ENCODE results near the gene DLG5. TPM values are rescaled to one million over a fixed set of nuclear protein-coding genes. Genes with fewer than 3 reads are reported as not detected.

The DLG5 gene
- total and polyA plus RNA-seq, 2 donors (not counting 1 experiment from before 2014, with no cell fraction given) = 0.51 to 0.54 TPM

- no peaks in the 10 kb centered on the region for H3K4me1 ChIP-seq (ENCODE audit: control insufficient read depth in 2 of 2, insufficient read depth in 2 of 2, low read length in 2 of 2)
- Mint-ChIP-seq H3K27me3 (no peaks in the 10 kb centered on the region), H3K4me1 (no peaks in the 10 kb centered on the region), H3K9me3 (ENCODE audit: insufficient read depth) (no peaks in the 10 kb centered on the region), H3K4me3 (no peak overlapping the region), H3K27ac (no peak overlapping the region)
- intact Hi-C loops (cut with micrococcal nuclease) = no loop called here
- H3K27ac ChIP-seq (ENCODE audit: low read length in 2 of 2) = no peak overlapping the region
- no peaks in the 10 kb centered on the region for H3K79me2 ChIP-seq (ENCODE audit: control insufficient read depth, insufficient read depth, low read length)
- DNase-seq (no peak), ATAC-seq (ENCODE audit: low read depth) (no peak)
- WGBS (ENCODE audit: insufficient coverage) = 93% methylated on average over 8 of the region's 8 CpGs
- no peaks in the 10 kb centered on the region for H3K9me3 ChIP-seq (ENCODE audit: control extremely low read depth in 1 of 3, control insufficient read depth in 2 of 3, insufficient read depth in 1 of 3, low read length in 2 of 3)
- no peak overlapping the region for H2AFZ ChIP-seq (ENCODE audit: insufficient read depth, low read depth, low read length, poor library complexity, severe bottlenecking)
- H3K36me3 ChIP-seq (replicated peaks in 1 of 2; ENCODE audit: control extremely low read depth in 1 of 2, control insufficient read depth in 1 of 2, extremely low read depth in 1 of 2, insufficient read depth in 2 of 2, low read length in 1 of 2) = no peaks in the 10 kb centered on the region
- H3K9ac ChIP-seq (ENCODE audit: low read length) = no peak overlapping the region
- TF ChIP-seq CTCF (IDR thresholded peaks at IDR 0.05) (no peak), EZH2 (IDR thresholded peaks at IDR 0.05; ENCODE audit: borderline replicate concordance, insufficient read depth, low read depth, low read length, poor library complexity, severe bottlenecking) (no peak)
- no peaks in the 10 kb centered on the region for H4K20me1 ChIP-seq (ENCODE audit: control insufficient read depth, insufficient read depth, low read length, poor library complexity, severe bottlenecking)
- POLR2A ChIA-PET = no interaction called here
- no peak overlapping the region for H3K4me2 ChIP-seq (replicated peaks; ENCODE audit: low read depth, low read length, poor library complexity, severe bottlenecking)
- no peaks in the 10 kb centered on the region for H3K27me3 ChIP-seq (replicated peaks in 1 of 4; ENCODE audit: control extremely low read depth in 1 of 4, control insufficient read depth in 3 of 4, insufficient read depth in 4 of 4, low read length in 3 of 4)
- CTCF ChIA-PET = no interaction called here
- H3K4me3 ChIP-seq (ENCODE audit: control extremely low read depth in 1 of 5, extremely low read depth in 1 of 5, insufficient read depth in 1 of 5, low read depth in 2 of 5, low read length in 4 of 5) = no peak overlapping the region
Observed at GRCh38 chr10:77809336-77809735, 117.2 kb downstream of the DLG5 start.

DNA sequence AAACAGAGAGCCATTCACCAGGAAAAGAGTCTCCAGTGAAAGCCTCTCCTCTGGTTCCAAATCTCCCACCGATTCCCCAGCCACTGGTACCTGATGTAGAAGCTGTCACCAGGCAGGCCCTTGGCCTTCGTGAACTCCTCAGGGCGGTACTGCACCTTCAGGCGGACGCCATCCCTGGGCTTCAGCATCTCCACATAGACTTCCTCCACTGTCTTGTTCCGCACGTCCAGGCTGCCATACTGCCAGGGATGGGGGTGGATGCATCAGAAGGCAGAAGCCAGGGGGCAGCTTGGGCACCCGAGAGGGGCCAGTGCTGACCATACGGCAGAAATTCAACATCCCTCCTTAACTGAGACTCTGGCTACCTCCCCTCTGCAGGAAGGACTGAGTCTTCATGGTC, 118.8 kb downstream of the DLG5 start:
- DNase-seq (no peak), ATAC-seq (ENCODE audit: low read depth) (no peak)
- intact Hi-C loops (cut with micrococcal nuclease) = no loop called here
- H3K27me3 Mint-ChIP-seq = no peaks in the 10 kb centered on the region
- Histone ChIP-seq H3K4me2 (replicated peaks; ENCODE audit: low read depth, low read length, poor library complexity, severe bottlenecking) (no peak overlapping the region), H3K4me1 (ENCODE audit: control insufficient read depth in 2 of 2, insufficient read depth in 2 of 2, low read length in 2 of 2) (no peaks in the 10 kb centered on the region), H3K9me3 (ENCODE audit: control extremely low read depth in 1 of 3, control insufficient read depth in 2 of 3, insufficient read depth in 1 of 3, low read length in 2 of 3) (no peaks in the 10 kb centered on the region), H3K36me3 (replicated peaks in 1 of 2; ENCODE audit: control extremely low read depth in 1 of 2, control insufficient read depth in 1 of 2, extremely low read depth in 1 of 2, insufficient read depth in 2 of 2, low read length in 1 of 2) (no peaks in the 10 kb centered on the region), H3K79me2 (ENCODE audit: control insufficient read depth, insufficient read depth, low read length) (no peaks in the 10 kb centered on the region), H3K4me3 (ENCODE audit: control extremely low read depth in 1 of 5, extremely low read depth in 1 of 5, insufficient read depth in 1 of 5, low read depth in 2 of 5, low read length in 4 of 5) (no peak overlapping the region), H4K20me1 (ENCODE audit: control insufficient read depth, insufficient read depth, low read length, poor library complexity, severe bottlenecking) (no peaks in the 10 kb centered on the region), H2AFZ (ENCODE audit: insufficient read depth, low read depth, low read length, poor library complexity, severe bottlenecking) (no peak overlapping the region), H3K27me3 (replicated peaks in 1 of 4; ENCODE audit: control extremely low read depth in 1 of 4, control insufficient read depth in 3 of 4, insufficient read depth in 4 of 4, low read length in 3 of 4) (no peaks in the 10 kb centered on the region), H3K9ac (ENCODE audit: low read length) (no peak overlapping the region), H3K27ac (ENCODE audit: low read length in 2 of 2) (no peak overlapping the region)
- ChIA-PET CTCF (no interaction called here), POLR2A (no interaction called here)
- TF ChIP-seq EZH2 (IDR thresholded peaks at IDR 0.05; ENCODE audit: borderline replicate concordance, insufficient read depth, low read depth, low read length, poor library complexity, severe bottlenecking) = no peak
- no peak overlapping the region for H3K4me3 Mint-ChIP-seq
- no peak overlapping the region for H3K27ac Mint-ChIP-seq
- 97% methylated on average over 6 of the region's 9 CpGs for WGBS (ENCODE audit: insufficient coverage)
- H3K4me1 Mint-ChIP-seq = no peaks in the 10 kb centered on the region
- no peaks in the 10 kb centered on the region for H3K9me3 Mint-ChIP-seq (ENCODE audit: insufficient read depth)
